ENCODE data around the gene ZNF280C.
"Not testable (repeated sequence)": the region's sequence is repeated elsewhere in the genome, so short reads cannot be mapped to it uniquely, and the experiment has no call there.

- not testable (repeated sequence) for TF ChIP-seq POLR2A, CTCF (IDR thresholded peaks at IDR 0.05)
Observed at GRCh38 chrX:130272253-130272652, 3.6 kb upstream of the ZNF280C start.

Data from heart left ventricle (tissue), 13 donors.